HTERT RPE-1 (cell line): Measurements from ENCODE around the gene STRC.
"Not testable (repeated sequence)": the region's sequence is repeated elsewhere in the genome, so short reads cannot be mapped to it uniquely, and the experiment has no call there.

Experiments
- in situ Hi-C: fragments of 300-500 bp; cut with MboI; formaldehyde crosslinking; loops from 4 replicates; pipeline ENCODE4 v1.14.3; 2020; ENCODE audit warnings: low sequenced_read_pairs

The STRC gene

DNA sequence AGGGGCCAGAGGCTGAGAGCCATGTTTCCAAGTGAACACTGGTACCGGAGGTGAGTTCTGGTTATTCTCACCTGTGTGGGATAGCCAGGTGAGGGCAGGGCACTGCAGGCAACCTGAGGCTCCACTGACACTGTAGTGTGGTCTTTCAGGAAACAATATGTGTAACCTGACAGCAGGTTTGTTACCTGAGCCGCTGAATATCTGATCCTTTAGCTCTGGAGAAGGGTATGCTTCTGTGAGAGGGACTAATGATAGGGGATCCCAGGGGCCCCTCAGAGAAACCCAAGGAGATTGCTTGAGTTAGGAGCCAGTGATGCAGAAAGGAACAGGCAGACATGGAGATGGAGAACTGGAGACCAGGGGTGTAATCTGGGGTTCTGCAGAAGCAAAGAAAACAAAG, at the start of gene STRC:
Gene STRC, minus strand, starts transcription at position 101 of the 400 bp plus-strand sequence. Its CDS starts 78 bp downstream, at position 23.
- in situ Hi-C loops, result not testable (repeated sequence)

DNA sequence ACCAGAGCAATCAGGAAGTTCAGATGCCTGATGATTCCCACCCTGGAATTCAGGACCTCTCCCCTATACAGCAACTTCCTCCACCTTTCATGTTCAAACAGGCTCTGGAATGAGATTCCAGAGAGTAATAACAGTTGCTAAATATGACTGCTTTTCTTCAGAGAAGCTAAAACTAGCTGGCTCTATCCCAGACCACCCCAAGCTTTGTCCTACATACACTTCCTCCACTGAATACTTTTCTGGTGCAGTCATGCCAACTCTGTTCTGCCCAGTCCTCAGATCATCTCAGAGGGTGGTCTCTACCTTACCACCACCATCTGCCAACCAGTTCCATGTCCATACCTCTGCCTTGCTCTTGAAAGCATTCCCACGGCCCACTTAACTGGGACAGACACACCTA, 47.6 kb upstream of the STRC start:
- in situ Hi-C loops, result not testable (repeated sequence)

DNA sequence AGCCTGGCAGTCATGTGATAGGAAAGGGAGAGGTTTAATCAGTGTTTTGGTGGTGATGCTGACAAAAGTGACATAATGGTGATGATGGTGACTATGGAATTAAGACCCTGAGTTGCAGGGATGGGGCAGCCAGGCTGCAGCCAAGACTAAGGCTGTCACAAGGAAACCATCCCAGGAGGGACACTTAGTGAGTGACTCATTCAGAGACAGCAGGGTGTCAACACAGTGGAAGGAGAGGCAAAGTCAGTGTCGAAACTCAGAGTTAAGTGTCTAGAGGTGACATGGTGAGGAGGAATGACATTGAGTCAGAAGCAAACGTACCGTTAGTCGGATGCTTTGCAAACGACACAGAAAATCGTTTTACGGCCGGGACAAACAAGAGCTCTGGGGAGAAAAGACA, 44.7 kb upstream of the STRC start:
- in situ Hi-C loops, result not testable (repeated sequence)

DNA sequence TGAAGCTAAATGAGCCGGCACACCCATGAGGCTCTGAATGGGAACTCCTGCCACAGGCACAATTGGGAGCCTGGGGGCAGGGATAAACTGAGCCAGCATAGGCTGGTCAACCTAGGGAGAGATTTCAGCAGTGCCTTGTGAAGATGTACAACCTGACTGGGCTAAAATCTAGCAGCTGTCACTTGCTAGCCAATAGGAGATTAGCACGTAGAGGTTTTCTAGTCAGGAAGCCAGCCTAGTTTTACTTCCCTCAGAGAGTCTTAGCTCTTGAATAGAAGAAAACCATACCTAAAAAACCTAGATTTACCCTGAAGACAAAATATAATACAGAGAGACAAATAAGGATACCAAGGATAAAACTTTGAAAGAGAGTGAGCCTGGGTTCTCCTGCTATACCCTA, 43.7 kb upstream of the STRC start:
- in situ Hi-C loops, result not testable (repeated sequence)

DNA sequence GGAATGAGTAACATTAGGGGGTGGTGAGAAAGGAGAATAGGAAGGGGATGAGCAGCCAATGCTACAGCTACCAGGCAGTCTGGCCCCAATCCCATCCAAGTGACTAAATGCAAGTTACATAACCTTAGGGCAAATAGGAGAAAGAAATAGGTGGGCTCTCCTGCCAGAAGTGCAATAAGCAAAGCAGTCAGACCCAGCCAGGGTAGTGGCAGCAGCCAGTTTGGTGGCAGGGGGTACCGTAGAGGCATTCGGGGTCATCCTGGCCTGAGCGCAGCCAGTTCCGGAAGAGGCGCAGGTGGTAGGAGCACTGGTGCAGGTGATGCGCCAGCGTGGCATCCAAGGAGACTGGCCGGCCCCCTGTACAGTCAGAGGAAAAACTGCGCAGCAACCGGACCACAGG, 41.1 kb upstream of the STRC start:
- in situ Hi-C loops, result not testable (repeated sequence)

DNA sequence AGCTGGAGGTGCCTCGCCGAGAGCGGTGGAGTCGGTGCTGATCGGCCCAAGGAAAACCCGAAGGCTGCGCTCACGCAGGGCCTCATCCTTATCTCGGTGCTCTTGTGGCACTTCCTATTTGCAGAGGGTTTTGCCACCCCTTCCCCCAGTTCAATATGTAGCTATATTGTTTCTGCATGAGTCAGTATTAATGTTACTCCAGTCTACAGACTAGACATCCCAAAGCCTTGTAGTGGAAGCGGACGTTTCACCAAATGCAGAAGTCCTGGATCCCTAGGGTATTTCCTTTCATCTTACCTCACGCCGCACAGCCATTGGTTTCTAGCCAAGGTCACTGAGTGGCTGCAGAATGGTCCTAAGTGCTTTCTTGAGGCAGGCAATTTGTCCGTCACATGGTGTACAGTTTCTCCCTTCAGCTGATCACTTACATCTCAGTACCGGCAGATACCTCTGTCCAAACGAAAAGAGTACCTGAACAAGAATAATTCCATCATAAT, 30.9 kb upstream of the STRC start:
- in situ Hi-C loops, result not testable (repeated sequence)

DNA sequence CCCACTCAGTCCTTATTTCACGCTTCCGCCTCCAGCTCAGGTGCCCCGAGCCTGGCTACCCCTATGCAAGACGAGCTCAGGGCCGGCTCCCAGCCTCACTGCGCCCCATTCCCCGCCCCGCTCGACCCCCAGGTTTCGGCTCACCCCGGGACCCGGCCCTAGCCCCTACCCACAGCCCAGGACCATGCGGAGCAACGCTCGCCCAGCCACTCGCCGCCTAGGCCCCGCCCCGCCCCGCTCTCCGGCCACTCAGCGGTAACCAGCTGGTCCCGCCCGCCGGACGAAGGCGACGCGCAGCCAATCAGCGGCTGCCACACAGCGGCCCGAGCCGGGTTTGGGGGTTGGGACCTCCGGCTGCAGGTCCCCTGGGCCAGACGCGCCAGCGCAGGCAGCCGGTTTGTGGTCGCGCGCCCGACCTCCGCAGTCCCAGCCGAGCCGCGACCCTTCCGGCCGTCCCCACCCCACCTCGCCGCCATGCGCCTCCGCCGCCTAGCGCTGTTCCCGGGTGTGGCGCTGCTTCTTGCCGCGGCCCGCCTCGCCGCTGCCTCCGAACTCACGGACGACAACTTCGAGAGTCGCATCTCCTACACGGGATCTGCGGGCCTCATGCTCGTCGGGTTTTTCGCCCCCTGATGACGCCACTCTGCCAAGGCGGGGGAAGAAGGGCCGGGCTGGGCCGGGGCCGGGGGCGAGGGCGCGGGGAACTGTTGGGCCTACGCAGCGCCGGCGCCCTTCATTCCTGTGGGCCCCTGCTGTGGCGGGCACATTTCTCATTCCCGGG, 30.2 kb upstream of the STRC start, which contains the start of gene CATSPER2:
Gene CATSPER2, minus strand, starts transcription at position 196 of the 781 bp plus-strand sequence. CDS start 783 bp downstream, outside the sequence.
- in situ Hi-C loops, result no loop called here

DNA sequence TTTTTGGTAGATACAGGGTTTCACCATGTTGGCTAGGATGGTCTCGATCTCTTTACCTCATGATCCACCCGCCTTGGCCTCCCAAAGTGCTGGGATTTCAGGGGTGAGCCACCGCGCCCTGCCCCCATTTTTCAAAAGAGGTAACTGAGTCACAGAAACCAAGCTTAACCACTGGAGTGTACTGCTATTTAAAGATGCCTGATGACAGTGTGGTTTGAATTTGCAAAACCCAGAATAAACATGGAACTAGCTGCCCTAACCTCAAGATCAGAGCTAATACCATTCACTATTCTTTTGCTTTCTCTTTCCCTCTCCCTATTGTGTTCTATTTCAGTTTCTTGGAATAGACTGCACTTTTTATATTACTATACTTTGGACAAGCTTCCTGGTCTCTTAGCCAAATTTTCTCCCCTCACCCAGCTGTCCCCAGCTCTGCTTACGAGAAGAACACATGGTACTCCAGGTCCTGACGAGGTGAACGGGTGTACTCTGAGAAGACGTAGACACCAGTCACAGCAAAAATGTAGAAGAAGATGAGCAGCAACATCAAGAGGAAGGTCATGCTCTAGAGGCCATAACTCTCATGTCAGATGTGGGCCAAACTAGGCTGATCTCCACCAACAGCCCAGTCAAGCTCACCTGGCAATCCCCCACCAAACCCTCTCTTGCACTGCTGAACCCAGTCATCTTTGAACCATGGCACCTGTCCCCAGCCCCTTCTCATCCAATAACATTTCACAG, 20.0 kb upstream of the STRC start:
- in situ Hi-C loops, result not testable (repeated sequence)

DNA sequence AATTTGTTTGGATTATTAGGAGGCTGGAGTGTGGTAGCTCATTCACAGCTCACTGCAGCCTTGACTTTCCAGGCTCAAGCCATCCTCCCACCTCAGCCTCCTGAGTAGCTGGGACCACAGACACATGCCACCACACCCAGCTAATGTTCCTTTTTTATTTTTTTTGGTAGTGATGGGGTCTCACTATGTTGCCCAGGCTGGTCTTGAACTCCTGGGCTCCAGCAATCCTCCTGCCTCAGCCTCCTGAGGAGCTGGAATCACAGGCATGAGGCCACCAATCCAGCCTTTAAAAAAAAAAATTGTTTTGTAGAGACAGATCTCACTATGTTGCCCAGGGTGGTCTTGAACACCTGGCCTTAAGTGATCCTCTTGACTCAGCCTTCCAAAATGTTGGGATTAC, 8.3 kb upstream of the STRC start:
- in situ Hi-C loops, result not testable (repeated sequence)

DNA sequence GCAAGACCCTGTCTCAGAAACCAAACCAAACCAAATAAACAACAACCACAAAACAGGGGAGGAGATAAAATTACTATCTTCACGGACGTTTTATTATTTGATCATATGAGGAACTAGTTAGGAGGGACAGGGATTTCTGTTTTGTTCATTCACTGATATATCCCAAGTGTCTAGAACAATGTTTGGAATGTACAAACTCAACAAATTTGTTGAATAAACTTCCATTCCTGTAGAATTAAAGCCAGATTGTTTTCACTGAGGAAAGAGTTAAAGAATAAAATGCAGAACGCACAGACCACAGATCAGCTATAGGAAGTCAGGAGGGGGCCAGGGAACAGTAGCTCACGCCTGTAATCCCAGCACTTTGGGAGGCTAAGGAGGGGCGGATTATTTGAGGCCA, 6.5 kb upstream of the STRC start:
- in situ Hi-C loops, result no loop called here

DNA sequence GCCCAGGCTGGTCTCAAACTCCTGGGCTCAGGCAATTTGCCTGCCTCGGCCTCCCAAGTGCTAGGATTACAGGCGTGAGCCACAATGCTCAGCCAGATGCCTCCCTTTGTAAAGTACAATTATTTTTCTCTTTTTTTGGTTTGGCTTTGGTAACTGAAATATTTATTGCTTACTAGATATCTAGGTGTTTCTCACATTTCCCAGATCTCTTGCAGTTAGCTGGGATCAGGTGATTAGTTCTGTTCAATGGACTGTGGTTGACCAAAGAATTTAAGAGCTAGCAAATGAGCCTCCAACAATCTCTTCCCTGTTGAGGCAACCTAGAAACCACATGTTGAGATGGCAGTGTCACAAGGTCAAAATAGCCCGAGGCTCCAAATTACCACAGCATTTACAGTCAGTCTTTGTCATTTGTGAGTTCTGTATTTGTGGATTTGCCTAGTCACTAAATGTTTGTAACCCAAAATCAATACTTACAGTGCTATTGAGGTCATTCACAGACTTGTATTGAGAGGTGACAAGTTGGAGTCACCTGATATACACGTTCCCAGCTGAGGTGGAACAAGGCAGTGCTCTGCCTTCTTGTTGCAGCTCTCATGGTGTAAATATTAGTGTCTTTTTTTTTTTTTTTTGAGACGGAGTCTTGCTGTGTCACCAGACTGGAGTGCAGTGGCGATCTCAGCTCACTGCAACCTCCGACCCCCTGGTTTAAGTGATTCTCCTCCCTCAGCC, 3.6 kb upstream of the STRC start:
- in situ Hi-C loops, result not testable (repeated sequence)

DNA sequence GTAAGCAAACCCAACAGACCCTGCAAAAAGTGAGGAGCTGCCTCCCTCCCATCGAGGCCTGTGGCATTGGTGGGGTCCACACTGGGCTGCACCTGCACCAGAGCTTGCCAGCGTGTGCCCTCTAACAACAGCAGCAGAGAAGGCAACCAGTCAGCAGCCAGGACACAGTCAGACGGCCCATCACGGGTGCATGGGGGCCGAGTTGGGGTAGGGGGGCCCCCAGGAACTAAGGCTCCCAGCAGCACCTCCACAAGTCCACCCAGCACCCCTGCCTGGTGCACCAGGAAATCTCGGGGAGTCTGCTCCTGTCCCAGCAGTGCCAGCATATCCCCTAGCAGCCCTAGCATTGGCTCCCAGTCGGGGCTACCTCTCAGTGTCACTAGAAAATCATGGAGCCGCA, 850 bp downstream of the STRC start:
- in situ Hi-C loops, result not testable (repeated sequence)

DNA sequence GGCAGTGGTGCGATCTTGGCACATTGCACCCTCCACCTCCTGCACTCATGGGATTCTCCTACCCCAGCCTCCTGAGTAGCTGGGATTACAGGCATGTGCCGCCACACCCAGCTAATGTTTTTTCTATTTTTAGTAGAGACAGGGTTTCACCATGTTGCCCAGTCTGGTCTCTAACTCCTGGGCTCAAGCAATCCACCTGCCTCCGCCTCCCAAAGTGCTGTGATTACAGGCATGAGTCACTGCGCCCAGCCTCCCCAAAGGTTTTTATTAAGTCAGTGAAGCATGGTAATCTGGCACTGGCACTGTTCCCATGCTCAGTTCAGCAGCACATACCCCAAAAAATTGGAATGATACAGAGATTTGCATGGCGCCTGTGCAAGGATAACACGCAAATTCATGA, 16.4 kb downstream of the STRC start:
- in situ Hi-C loops, result not testable (repeated sequence)

DNA sequence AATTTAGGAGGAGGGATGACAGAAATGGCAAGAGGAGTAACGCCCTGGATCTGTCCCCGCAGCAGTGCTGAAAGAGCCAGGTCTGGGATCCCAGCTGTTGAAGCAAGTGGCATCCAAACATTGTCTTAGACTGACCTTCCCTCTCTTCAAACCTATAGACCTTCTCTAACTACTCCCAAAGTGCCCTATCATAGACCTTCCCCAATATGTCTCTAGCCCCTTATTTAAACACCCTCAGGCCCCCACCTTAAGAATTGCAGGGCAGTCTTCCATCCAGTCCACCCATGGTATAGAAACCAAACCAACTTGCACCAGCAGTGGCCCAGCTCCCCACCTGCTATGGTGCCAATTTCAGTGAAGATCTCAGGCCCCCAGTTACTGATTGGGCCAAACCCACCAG, 18.4 kb downstream of the STRC start:
- in situ Hi-C loops, result not testable (repeated sequence)

DNA sequence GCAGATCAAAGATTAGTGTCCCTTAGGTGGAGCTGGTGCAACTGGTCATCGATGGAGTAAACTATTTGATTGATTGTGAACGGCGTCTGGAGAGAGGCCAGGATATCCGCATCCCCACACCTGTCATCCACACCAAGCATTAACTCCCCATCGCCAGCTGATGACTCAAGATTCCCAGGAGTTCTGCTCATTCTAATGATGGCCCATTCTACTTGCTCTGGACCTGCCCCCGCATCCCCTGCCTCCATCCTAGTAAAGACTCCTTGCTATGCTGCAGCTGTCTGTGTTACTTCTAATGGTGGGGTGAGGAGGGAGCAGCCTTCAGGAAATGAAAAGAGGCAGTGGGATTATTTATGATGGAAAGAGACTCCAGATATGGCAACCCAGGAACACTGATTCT, 19.5 kb downstream of the STRC start:
- in situ Hi-C loops, result not testable (repeated sequence)

DNA sequence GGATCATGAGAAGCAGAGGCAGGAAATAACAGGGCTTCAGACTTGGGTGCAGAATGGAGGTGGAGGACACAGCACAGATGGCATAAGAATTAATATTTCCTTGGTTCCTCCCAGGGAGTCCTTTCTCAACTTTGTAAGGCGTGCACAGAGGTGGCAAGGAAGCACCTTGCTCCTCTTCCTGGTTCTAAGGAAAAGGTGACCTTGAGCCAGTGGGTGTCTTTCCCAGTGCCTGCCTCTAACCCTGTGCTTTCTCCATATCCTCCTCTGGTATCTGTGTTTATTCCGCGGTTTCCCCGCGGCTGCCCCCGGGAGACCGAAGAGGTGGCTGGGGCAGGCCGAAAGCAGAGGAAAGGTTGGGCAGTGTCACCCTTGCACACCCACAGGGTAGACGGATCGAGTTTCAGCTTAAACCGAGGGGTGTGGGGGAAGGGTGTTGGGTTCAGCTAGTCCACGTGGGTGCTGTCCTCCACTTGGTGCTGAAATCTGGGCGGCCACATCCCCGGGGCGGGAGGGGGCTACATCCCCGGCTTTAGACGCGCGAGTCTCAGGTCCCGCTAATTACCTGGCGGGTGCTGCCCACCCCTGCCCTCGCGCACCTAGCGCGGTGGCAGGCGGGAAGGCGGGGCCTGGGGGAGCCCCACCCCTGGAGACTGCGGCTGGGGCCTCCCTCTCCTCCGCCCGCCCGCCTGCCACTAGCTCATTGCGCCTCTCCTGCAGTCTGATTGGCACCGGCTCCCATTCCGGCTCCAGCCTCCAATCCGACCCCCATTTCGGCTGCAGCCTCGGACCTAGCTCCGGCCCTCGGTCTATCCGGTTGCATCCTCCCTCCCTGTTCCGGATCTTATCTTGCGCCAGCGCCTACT, 25.0 kb downstream of the STRC start, which contains the start of gene CKMT1B:
Gene CKMT1B, plus strand, starts transcription at position 700 of the 863 bp plus-strand sequence. CDS start 192 bp downstream, outside the sequence.
- in situ Hi-C loops, result not testable (repeated sequence)

DNA sequence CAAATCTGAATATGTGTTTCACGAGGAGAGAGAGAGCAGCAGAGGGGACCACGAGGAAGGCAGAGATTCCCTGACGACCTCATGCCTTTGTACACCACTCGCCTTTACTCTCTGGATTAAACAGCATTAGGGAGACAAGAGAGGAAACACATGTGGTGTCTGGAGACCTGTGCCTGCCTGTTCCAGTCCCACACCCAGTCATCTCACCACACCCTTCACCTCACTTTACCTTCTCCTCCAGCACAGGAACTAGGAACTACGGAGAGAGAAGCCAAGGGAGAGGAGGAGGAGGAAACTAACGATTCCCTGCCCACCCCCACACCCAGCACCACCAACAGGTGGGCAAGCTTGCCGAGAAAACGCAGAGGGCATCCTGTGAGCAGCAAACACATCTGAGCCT, 25.8 kb downstream of the STRC start:
- in situ Hi-C loops, result not testable (repeated sequence)

DNA sequence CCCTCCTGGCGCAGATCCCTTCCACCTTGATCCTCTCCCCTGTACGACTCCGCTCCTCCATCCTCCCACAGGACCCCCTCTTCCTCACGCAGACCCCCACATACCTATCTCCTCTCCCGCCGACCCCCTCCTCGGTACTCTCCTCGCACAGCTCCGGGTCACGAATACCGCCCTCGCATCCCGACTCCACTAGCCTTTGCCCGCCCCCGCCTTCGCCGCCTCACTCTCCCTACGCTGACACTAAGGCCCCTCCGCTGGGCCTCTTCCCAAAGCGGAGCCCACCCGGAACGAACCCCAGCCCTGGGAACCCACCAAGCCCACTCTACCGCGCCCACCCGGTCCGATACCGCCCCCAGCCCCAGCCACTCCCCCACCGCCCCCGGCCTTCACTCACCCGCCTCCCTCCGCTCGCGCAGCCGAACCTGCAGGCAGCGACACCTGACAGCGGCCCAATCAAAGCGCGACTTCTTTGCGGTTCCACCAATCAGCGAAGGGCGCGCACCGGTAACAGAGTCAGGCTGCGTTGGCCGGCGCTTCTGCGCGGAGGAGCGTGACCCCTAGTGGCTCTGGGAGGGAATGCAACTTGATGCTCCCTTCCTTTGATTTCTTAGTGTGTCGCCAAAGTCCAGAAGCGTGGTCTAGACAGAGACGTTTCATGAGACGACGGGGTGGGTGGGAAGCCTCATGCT, 28.7 kb downstream of the STRC start, which contains the start of gene PPIP5K1:
Gene PPIP5K1, minus strand, starts transcription at position 431 of the 689 bp plus-strand sequence. CDS start 5,704 bp downstream, outside the sequence.
- in situ Hi-C loops, result not testable (repeated sequence)

DNA sequence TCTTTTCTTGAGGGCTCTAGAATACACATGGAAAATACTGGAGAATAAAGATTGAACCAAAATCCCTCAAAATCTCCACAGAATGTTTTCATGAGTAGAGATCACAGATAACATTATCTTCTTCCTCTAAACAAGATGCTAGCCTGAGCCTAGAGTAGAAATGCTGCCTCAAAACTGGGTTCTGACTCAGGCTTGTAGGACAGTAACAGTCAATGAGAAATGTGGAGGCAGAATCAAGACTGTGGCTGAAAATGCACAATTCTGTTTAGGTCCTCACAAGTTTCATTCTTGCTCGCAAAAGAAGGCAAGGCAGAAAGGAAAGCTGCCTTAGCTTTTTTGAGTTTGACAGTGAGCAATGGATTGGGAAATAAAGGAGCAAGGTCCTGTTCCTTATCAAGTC, 44.0 kb downstream of the STRC start:
- in situ Hi-C loops, result not testable (repeated sequence)
